Activated CD4-positive, alpha-beta T cell treated with anti-CD3 and anti-CD28 coated beads, Interleukin-2, amount 10 ng/mL, durations not matched to agents 24 days and 14 days (primary cell): Measurements from ENCODE around the gene CAD. TPM values are rescaled to one million over a fixed set of nuclear protein-coding genes. Genes with fewer than 3 reads are reported as not detected.
"Not testable (repeated sequence)": the region's sequence is repeated elsewhere in the genome, so short reads cannot be mapped to it uniquely, and the experiment has no call there.

Source experiments
- DNase-seq: peaks from one replicate; pipeline ENCODE4 v3.0.0; 2022
- H3K27ac Mint-ChIP-seq: one replicate; pipeline ENCODE4 v1.8.0; 2022; ENCODE audit warnings: mild to moderate bottlenecking, mixed read lengths
- H3K27me3 Mint-ChIP-seq: one replicate; pipeline ENCODE4 v1.8.0; 2022; ENCODE audit warnings: mixed read lengths
- H3K36me3 Mint-ChIP-seq: one replicate; pipeline ENCODE4 v1.8.0; 2022; ENCODE audit warnings: low read depth, mild to moderate bottlenecking, mixed read lengths
- H3K4me1 Mint-ChIP-seq: one replicate; pipeline ENCODE4 v1.8.0; 2021; ENCODE audit warnings: mixed read lengths
- H3K4me3 Mint-ChIP-seq: one replicate; pipeline ENCODE4 v1.8.0; 2022; ENCODE audit warnings: mild to moderate bottlenecking, moderate library complexity, mixed read lengths
- H3K9me3 Mint-ChIP-seq: one replicate; pipeline ENCODE4 v1.8.0; 2021; ENCODE audit warnings: mixed read lengths
- intact Hi-C: fragments of 100-400 bp; cut with micrococcal nuclease; formaldehyde crosslinking; loops from one replicate; pipeline ENCODE4 v1.15.1; 2023
- total RNA-seq: library from RNA; stranded (reverse); gene quantifications from 2 replicates; pipeline ENCODE4 v1.2.3, GENCODE V29; 2022

The CAD gene
- 144 and 159 TPM in 2 replicates for total RNA-seq

DNA sequence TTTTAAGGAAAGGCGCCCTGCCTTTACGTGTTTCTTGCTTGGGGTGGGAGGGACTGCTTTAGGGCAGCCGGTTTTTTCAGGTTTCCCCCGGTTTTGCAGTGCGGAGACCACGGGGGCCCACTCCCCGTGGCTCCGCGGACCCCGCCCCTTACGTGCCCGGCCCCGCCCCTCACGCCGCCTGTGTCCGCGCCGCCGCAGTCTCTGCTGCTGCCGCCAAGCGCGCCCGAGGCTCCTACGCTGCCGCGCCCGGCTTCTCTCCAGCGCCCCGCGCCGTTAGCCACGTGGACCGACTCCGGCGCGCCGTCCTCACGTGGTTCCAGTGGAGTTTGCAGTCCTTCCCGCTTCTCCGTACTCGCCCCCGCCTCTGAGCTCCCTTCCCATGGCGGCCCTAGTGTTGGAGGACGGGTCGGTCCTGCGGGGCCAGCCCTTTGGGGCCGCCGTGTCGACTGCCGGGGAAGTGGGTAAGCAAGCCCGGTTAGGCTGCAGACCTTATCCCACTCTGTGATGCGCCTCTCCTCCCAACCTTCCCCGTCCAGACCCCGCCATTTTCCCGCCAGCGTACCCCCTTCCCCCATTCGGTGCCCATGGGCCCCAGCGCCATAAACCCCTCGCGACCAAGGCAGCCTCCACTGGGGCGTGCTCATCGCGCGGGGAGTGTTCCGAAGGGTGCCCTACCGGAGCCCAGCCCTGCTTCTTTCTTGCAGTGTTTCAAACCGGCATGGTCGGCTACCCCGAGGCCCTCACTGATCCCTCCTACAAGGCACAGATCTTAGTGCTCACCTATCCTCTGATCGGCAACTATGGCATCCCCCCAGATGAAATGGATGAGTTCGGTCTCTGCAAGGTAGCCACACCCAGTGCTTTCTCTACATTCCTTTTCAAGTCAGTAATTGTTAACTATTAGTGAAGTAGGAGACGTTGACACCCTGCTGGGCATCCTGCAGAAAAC, at the start of gene CAD:
TSS of gene CAD (plus strand) at position 197 of the 949 bp plus-strand sequence. CDS start at position 380, 183 bp downstream.
- DNase-seq, result peak; percentile 96
- no peaks in the 10 kb centered on the region for H3K27me3 Mint-ChIP-seq
- H3K4me3 Mint-ChIP-seq, result peak within 1 kb of the TSS; percentile 98
- H3K9me3 Mint-ChIP-seq, result peaks cover 3% of the 10 kb centered on the region
- peak within 1 kb of the TSS; percentile 98 for H3K27ac Mint-ChIP-seq
- H3K4me1 Mint-ChIP-seq, result peaks cover 38% of the 10 kb centered on the region
- intact Hi-C loops, result loop anchor here (2.0 to 5.0 kb wide), 3 partner anchors 105 to 210 kb away; partner anchors contain the start of genes GTF3C2, MPV17 and NRBP1
- peaks cover 69% of the 10 kb centered on the region for H3K36me3 Mint-ChIP-seq

DNA sequence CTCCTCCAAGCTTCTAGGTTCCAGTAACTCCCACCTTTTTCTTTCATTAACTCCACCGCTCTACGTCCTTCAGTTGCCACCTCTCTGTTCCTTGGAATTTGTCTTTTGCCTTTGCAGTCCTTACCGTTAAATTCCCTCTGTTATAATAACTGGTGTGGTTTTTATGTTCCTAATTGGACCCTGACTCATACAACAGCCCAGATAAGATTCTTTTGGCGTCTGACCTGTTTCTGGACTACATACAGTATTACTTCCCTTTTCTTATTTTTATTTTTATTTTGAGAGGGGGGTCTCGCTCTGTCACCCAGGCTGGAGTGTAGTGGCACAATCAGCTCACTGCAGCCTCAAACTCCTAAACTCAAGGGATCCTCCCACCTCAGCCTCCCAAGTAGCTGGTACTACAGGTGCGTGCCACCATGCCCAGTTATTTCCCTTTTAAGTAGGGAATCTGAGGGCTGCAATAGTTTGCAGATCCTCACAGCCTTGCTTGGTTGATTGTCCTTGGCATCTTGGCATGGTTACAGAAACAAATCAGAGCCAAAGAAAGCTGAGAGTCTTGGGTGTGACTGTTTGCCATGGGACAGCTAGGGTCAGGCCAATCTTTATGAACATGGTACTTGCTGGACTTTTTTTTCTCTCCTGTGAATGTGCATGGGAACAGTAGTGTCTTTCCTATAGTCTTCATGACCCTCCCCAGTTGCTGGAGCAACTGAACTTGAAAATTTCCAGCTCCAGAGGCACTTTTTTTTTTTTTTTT, 46.4 kb upstream of the CAD start:
- DNase-seq, result no peak
- Mint-ChIP-seq H3K27me3 (peaks cover 19% of the 10 kb centered on the region), H3K36me3 (no peaks in the 10 kb centered on the region), H3K4me1 (peaks cover 2% of the 10 kb centered on the region), H3K27ac (no peak overlapping the region), H3K9me3 (no peaks in the 10 kb centered on the region), H3K4me3 (no peak overlapping the region)
- intact Hi-C loops, result no loop called here

DNA sequence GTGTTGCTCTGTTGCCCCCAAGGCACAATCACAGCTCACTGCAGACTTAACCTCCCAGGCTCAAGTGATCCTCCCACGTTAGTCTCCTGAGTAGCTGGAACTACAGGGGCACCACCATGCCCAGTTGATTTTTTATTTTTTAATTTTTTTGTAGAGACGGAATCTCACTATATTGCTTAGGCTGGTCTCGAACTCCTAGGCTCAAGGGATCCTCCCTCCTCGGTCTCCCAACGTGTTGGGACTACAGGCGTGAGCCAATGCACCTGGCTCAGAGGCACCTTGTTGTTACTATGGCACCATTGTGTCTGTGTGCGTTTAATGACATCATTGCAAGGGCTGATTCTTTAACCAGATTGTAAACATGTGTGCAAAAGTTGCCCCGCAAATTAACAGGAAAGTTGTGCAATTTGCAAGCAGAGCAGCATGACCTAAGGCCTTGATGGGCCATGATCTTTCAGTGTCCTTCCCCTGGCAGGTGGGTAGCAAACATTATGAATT, 45.8 kb upstream of the CAD start:
- no peak for DNase-seq
- no peaks in the 10 kb centered on the region for H3K36me3 Mint-ChIP-seq
- H3K27me3 Mint-ChIP-seq, result peaks cover 23% of the 10 kb centered on the region
- intact Hi-C loops, result no loop called here
- peaks cover 2% of the 10 kb centered on the region for H3K4me1 Mint-ChIP-seq
- H3K9me3 Mint-ChIP-seq, result no peaks in the 10 kb centered on the region
- no peak overlapping the region for H3K4me3 Mint-ChIP-seq
- no peak overlapping the region for H3K27ac Mint-ChIP-seq

DNA sequence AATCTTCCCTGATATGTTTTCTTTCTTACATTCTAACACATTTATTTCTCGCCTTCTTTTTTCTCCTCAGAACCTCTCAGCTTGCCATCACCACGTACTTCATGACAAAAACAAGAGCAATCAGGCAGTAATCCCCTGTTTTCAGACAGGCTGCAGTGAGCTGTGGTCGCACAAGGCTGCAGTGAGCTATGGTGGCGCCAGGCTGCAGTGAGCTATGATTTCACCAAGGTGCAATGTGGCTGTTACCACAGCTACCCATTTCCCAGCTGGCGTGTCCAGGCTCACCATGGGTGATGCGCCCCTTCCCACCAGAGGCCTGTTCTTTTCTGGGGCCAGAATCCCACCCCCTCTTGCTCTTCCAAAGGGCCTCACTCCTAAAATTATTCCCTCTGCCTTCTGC, 42.5 kb upstream of the CAD start:
- no peak overlapping the region for H3K27ac Mint-ChIP-seq
- peaks cover 3% of the 10 kb centered on the region for H3K4me1 Mint-ChIP-seq
- no peak for DNase-seq
- H3K9me3 Mint-ChIP-seq, result no peaks in the 10 kb centered on the region
- H3K27me3 Mint-ChIP-seq, result peaks cover 33% of the 10 kb centered on the region
- H3K36me3 Mint-ChIP-seq, result no peaks in the 10 kb centered on the region
- H3K4me3 Mint-ChIP-seq, result no peak overlapping the region
- intact Hi-C loops, result no loop called here

DNA sequence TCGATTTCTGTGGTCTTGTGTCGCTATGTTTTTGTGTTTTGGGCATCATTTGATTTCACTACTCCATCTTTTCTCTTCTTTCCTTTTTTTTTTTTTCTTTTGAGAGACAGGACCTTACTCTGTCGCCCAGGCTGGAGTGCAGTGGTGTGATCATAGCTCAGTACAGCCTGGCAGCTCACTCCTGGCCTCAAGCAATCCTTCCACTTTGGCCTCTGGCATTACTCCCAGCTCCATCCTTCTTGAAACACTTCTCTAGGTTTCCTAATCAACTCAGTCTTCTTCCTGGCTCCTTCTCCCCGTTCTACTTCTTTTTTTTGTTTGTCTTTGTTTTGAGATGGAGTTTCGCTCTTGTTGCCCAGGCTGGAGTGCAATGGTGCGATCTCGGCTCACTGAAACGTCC, 41.8 kb upstream of the CAD start:
- intact Hi-C loops, result no loop called here

DNA sequence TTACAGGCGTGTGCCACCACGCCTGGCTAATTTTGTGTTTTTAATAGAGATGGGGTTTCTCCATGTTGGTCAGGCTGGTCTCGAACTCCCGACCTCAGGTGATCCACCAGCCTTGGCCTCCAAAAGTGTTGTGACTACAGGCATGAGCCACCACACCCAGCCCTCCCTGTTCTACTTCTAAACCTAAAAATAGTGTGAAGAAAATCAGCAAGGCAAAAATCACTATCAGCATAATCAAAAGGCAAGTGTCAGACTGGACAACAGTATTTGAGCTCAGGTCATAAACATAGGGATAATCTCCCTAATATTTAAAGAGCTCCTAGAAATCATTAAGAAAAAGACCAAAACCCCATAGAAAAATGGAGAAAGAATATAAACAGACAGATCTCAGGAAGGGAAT, 41.4 kb upstream of the CAD start:
- H3K4me3 Mint-ChIP-seq, DNase-seq, H3K27ac Mint-ChIP-seq, H3K9me3 Mint-ChIP-seq, H3K4me1 Mint-ChIP-seq, intact Hi-C loops, H3K36me3 Mint-ChIP-seq: not testable (repeated sequence)
- peaks cover 27% of the 10 kb centered on the region for H3K27me3 Mint-ChIP-seq

More for the DNA sequence above, 41.8 kb upstream of the CAD start:
- H3K4me3 Mint-ChIP-seq, result no peak overlapping the region
- H3K27ac Mint-ChIP-seq, result no peak overlapping the region
- peaks cover 29% of the 10 kb centered on the region for H3K27me3 Mint-ChIP-seq
- no peak for DNase-seq
- H3K36me3 Mint-ChIP-seq, result no peaks in the 10 kb centered on the region
- H3K9me3 Mint-ChIP-seq, result no peaks in the 10 kb centered on the region
- peaks cover 3% of the 10 kb centered on the region for H3K4me1 Mint-ChIP-seq

DNA sequence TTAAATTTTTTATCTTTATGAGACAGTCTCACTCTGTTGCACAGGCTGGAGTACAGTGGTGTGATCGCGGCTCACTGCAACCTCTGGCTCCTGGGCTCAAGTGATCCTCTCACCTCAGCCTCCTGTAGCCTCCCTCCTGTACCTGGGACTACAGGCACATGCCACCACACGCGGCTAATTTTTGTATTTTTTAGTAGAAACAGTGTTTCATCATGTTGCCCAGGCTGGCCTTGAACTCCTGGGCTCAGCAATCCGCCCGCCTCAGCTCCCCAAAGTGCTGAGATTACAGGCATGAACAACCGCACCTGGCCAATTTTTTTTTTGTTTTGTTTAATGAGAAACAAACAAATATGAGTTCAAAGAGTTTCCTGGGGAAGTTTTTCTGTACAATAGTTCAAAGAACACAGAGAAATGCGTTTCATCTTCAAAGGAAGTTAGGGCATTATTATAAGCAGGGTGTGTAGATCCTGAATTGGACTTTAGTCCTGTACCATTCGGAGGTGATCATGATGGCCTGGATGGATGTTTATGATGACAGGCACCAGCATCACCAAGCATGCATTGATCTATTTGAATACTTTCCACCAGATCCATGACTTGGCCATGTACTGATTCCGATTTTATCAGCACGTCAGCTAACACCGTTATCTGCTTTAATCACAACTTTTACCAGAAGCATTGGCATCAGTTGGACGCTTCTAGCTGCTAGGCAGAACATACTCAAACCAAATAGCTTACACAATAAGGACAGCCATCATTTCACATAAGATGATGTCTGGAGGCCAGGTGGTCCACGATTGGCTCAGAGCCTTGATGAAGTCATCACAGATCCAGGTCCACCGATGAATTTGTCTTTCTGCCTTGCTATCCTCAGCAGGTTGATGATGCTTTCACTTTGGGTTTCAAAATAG, 39.5 kb upstream of the CAD start:
- Mint-ChIP-seq H3K4me3 (no peak overlapping the region), H3K4me1 (peaks cover 1% of the 10 kb centered on the region), H3K27ac (no peak overlapping the region), H3K9me3 (no peaks in the 10 kb centered on the region), H3K27me3 (peaks cover 28% of the 10 kb centered on the region), H3K36me3 (no peaks in the 10 kb centered on the region)
- DNase-seq, result no peak
- intact Hi-C loops, result no loop called here

DNA sequence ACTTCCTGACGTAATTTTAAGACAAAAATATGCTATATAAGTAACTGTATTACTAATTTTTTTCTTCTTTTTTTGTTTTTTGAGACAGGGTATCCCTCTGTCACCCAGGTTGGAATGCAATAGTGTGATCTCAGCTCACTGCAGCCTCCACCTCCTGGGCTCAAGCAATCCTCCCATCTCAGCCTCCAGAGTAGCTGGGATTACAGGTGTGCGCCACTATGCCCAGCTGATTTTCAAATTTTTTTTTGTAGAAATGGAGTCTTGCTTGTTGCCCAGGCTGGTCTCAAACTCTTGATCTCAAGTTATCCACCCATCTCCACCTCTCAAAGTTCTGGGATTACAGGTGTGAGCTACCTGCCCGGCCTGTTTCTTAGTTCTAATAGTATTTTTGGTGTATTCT, 38.7 kb upstream of the CAD start:
- Mint-ChIP-seq H3K27ac (no peak overlapping the region), H3K9me3 (no peaks in the 10 kb centered on the region), H3K27me3 (peaks cover 25% of the 10 kb centered on the region), H3K4me3 (no peak overlapping the region), H3K36me3 (no peaks in the 10 kb centered on the region), H3K4me1 (peaks cover 1% of the 10 kb centered on the region)
- DNase-seq, result no peak
- intact Hi-C loops, result no loop called here

DNA sequence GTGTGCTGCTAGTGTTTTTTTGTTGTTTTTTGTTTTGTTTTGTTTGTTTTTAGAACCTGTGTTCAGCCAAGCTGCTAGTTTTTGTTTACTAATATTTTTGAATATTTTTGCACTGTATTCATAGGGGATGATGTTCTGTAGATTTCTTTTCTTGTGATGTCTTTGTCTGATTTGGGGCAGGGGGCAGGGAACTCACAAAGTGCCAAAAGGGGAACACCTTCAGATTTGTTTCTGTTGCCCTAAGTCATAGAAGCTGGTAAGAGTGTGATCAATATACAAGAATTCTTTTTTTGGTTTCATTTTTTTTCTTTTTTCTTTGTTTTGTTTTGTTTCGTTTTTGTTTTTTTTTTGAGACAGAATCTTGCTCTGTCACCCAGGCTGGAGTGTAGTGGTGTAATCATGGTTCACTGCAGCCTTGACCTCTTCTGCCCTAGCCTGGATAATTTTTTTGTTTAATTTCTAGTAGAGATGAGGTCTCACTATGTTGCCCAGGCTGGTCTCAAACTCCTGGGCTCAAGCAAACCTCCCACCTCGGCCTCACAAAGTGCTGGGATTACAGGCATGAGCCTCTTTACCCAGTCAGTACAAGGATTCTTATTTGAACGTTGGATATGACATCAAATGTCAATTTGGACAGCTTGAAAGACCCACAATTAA, 37.7 kb upstream of the CAD start:
- Mint-ChIP-seq H3K27ac (no peak overlapping the region), H3K27me3 (peaks cover 31% of the 10 kb centered on the region), H3K4me3 (no peak overlapping the region), H3K9me3 (no peaks in the 10 kb centered on the region), H3K36me3 (no peaks in the 10 kb centered on the region), H3K4me1 (peaks cover 3% of the 10 kb centered on the region)
- DNase-seq, result no peak
- intact Hi-C loops, result no loop called here

DNA sequence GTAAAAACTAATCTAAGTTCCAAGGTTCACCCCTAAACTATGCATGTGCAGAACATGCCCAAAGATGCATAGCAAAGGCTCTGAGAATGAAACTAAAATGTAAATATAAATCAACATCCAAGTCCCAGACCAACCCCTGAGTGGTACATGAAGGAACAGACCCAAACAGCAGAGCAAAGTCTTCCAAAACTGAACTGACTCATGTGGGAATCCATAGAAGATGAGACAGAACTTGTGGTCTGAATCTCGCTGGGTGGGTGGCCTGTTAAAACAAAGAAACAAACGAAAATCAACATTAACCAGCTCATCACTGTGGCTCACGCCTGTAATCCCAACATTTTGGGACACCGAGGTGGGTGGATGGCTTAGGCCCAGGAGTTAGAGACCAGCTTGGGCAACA, 34.8 kb upstream of the CAD start:
- Mint-ChIP-seq H3K4me1 (peaks cover 3% of the 10 kb centered on the region), H3K4me3 (no peak overlapping the region), H3K9me3 (no peaks in the 10 kb centered on the region), H3K27ac (no peak overlapping the region), H3K36me3 (no peaks in the 10 kb centered on the region), H3K27me3 (peaks cover 37% of the 10 kb centered on the region)
- intact Hi-C loops, result loop anchor here (10.0 kb wide), 1 partner anchor 338 kb away; the partner anchor contains the start of gene DPYSL5
- no peak for DNase-seq

DNA sequence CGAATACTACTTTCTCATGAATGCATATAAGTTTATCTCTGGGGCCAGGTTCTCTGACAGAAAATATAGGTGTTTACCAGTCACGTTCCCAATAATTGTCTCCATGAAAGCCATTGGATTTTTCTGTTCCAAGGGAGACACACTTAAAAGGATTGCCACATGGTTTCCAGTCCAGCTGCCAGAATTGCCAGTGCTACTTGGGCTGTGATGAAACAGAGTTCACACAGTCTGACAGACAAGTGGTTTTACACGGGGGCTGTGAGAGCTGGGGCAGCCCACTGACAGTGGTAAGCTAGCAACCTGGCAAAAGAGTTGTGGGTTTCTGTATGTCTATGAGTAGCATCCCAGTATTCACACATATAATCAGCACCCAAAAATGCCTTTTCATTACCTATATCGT, 33.1 kb upstream of the CAD start:
- Mint-ChIP-seq H3K27ac (no peak overlapping the region), H3K4me1 (peaks cover 3% of the 10 kb centered on the region), H3K4me3 (no peak overlapping the region), H3K9me3 (no peaks in the 10 kb centered on the region), H3K27me3 (peaks cover 34% of the 10 kb centered on the region), H3K36me3 (no peaks in the 10 kb centered on the region)
- no peak for DNase-seq
- intact Hi-C loops, result loop anchor here (10.0 kb wide), 1 partner anchor 339 kb away; the partner anchor contains the start of gene DPYSL5

DNA sequence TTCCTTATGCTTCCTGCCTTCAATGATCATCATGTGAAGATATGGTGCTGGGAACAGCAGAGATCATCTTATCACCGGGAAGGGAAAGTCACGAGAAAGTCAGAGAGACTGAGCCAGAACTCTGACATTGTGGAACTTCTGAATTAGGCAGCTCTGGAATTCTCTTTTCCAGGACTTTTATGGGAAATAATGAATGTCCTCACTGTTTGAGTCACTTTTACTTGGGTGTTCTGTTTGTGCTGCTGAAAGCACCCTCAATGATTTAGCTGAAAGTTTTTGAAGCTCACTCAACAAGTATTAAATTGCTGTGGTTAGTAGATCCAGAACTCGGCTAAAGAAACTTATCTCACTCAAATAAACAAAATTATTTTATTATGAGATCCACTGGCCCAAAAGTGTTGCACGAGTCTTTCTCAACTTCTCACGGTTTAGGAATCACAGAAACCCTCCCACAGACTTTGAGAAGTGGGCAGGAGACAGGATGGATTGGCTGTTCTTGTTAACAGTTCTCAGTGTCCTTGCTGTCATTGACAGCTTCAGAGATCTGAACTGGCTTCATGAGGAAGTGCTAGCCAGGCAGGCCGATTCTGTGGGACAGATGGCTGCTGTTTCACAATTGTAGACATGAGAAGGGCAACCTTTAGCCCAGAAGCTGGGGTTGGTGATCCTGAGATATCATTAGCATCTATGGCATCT, 31.7 kb upstream of the CAD start:
- H3K27me3 Mint-ChIP-seq, result peaks cover 31% of the 10 kb centered on the region
- intact Hi-C loops, result loop anchor here (10.0 kb wide), 1 partner anchor 341 kb away; the partner anchor contains the start of gene DPYSL5
- H3K36me3 Mint-ChIP-seq, result no peaks in the 10 kb centered on the region
- DNase-seq, result no peak
- H3K4me1 Mint-ChIP-seq, result peaks cover 2% of the 10 kb centered on the region
- H3K4me3 Mint-ChIP-seq, result no peak overlapping the region
- no peaks in the 10 kb centered on the region for H3K9me3 Mint-ChIP-seq
- no peak overlapping the region for H3K27ac Mint-ChIP-seq
